ENCODE data around the gene WDR43.

DNA sequence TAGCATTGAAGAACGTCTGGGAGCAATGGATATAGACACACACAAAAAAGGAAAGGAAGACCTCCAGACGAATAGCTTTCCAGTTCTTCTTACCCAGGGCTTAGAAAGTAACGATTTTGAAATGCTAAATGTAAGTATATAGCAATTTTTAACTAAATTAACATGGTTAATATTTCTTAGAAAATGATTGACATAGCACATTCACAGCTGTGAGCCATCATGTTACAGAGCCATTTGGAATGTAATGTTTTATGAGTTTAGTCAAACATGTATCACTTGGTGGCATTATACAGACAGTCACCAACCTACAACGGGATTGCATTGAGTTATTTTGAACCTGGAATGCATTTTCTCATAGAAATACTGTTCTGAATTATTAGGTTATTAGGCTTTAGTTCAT, 35.1 kb downstream of the WDR43 start:
- TF ChIP-seq, protein P1, sequence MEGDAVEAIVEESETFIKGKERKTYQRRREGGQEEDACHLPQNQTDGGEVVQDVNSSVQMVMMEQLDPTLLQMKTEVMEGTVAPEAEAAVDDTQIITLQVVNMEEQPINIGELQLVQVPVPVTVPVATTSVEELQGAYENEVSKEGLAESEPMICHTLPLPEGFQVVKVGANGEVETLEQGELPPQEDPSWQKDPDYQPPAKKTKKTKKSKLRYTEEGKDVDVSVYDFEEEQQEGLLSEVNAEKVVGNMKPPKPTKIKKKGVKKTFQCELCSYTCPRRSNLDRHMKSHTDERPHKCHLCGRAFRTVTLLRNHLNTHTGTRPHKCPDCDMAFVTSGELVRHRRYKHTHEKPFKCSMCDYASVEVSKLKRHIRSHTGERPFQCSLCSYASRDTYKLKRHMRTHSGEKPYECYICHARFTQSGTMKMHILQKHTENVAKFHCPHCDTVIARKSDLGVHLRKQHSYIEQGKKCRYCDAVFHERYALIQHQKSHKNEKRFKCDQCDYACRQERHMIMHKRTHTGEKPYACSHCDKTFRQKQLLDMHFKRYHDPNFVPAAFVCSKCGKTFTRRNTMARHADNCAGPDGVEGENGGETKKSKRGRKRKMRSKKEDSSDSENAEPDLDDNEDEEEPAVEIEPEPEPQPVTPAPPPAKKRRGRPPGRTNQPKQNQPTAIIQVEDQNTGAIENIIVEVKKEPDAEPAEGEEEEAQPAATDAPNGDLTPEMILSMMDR (IDR thresholded peaks at IDR 0.05) = no peak
- TF ChIP-seq POLR2A (IDR thresholded peaks at IDR 0.05) (no peak), EP300 (IDR thresholded peaks at IDR 0.05) (no peak), POLR2AphosphoS5 (IDR thresholded peaks at IDR 0.05) (no peak)
